NCI-H2227 treated with DMSO at 0.1 percent for 48 hours (cell line): ENCODE measurements around the gene NET1.
"Not testable (repeated sequence)": the region's sequence is repeated elsewhere in the genome, so short reads cannot be mapped to it uniquely, and the experiment has no call there.

Experiments
- DNase-seq: peaks from one replicate; lab custom pipeline; 2025; lab: John Stamatoyannopoulos, UW

NET1 gene

GRCh38 chr10:5400468-5401240 is 11.7 kb upstream of the NET1 start:
- no peak for DNase-seq

GRCh38 chr10:5402798-5403197 is 9.6 kb upstream of the NET1 start:
- DNase-seq, result no peak

DNA sequence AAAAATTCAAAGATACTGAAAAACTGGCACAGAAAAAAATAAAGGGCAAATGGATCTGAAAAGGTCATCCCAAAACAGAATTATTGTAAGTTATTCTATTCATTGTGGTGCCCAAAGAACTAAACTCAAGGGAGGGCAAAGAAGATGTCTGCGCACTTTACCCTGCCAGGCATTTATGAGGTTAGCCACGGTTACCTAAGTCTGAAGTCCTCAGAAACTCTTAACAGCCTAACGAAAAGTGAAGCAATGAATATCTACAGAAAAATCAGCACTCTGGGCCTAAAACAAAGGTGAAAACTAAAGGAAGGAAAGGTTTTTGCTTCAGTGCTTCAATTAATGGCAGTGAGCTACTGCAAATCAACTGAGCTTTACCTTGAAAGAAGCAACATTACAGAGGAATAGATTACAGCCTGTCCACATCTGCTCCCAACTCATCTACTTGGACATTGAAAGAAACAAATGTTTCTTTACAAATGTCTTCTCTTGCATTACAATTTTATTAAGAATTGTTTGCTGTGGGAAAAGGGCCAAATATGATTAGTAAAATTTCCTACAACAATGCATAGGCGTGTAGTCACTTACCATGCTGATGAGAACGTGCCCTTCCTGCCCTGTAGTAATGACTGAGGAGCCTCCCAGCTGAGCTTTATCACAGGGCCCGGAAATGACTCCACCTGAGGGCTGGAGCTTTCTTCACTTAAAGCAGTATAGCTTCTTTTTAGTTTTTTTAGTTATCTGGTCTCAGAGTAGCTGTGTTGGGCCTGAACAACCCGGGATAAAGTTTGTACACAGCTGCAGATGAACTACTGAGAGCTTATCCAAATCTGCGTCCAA is 7.9 kb upstream of the NET1 start, which contains the start of gene TUBAL3:
Gene TUBAL3 (minus strand): TSS at position 621 of the 834 bp plus-strand sequence. CDS start 36 bp downstream, at position 585.
- no peak for DNase-seq

GRCh38 chr10:5406918-5407317 is 5.4 kb upstream of the NET1 start:
- DNase-seq, result no peak

DNA sequence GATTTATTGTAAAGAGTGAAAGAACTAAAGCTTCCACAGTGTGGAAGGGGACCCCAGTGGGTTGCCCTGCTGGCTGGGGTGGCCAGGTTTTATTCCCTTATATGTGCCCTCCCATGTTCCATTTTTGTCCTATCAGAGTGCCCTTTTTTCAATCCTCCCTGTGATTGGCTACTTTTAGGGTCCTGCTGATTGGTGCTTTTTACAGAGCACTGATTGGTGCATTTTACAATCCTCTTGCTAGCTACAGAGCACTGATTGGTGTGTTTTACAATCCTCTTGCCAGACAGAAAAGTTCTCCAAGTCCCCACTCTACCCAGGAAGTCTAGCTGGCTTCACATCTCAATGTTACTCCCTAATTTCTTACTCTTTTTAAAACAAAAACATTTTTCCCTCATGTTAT is 1.6 kb upstream of the NET1 start:
- not testable (repeated sequence) for DNase-seq

GRCh38 chr10:5411941-5412276 is 448 bp upstream of the NET1 start:
- no peak for DNase-seq

DNA sequence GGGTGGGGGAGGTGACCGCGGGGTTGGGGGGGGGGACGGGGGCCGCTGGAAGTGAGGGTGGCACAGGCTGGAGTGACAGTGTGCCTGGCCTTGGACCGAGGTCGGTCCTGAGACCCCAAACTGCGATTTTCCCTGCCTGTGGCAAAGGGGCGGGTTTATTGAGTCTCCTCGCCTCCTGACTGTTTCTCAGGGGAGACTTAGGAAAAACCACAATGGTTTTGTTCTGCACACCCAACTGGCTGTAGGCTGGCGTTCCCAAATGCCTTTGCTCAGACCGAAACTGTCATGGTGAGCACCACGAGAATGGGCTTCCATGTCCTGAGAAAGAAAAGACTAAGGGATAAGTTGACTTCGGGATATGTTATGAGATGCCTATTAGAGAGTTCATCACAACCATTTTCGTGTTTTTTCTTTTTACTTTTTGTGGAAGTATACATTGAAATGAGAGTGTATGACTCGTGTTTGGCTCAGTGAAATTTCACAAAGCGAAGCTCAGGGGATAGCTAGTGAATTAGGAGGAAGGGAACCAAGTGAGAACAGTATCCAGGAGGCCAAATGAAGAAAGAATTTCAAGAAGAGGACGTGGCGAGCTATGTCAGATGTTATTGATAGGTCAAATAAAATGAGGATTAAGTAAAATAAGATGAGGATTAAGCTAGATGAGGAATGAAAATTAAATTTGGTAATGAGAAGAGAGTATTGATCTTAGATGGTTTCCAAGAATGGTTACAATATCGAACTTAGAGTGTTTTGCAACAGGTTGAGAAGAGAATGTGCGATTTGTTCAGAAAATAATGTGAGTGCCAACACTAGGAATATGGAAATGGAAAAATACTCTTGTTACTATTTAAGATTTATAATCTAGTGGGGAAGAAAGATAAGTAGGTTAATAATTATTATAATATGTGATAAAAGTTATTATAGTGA is 918 bp downstream of the NET1 start:
- no peak for DNase-seq

- DNase-seq, result no peak
Measured at GRCh38 chr10:5416981-5417380, 4.6 kb downstream of the NET1 start.

- DNase-seq, result no peak
Measured at GRCh38 chr10:5418584-5418983, 6.2 kb downstream of the NET1 start.

- no peak for DNase-seq
Measured at GRCh38 chr10:5419466-5420094, 7.2 kb downstream of the NET1 start.

DNA sequence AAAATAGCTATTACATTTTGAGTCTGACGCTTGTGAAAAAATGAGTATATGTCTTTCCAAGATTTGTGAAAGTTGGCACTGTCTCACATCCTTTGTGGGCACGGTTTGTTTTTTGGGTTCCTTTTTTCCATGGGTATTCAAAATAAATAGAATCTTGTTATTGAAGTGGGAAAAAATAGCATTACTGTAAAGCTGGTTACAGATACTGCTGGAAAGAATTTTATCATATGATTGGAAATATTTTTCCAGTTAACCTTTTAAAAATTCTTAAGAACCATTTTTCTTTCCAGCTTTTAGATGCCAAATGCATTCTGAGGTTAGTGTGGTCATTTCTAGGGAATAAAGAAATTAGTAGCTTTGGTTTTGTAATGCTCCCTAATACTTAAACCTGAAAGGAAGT is 11.4 kb downstream of the NET1 start:
- DNase-seq, result no peak

- peak; percentile 5 for DNase-seq
Measured at GRCh38 chr10:5424751-5425150, 12.4 kb downstream of the NET1 start.

GRCh38 chr10:5428133-5428532 is 15.8 kb downstream of the NET1 start:
- no peak for DNase-seq

DNA sequence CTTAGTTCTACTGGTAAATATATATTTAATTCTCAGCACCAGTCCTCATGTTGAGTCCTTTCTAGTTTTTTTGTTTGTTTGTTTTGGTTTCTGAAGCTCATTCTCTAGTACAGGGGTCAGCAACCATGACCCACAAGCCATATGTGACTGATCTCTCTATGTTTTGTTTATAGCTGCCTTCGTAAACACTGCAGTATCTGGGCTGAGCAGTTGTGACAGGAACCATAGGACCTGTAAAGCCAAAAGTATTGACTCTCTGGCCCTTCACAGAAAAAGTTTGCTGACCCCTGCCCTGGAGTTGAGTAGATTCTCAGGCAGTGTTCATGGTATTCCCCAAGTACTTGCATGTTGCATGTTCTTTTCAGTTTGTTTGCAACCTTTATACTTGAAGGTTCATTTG is 20.8 kb downstream of the NET1 start:
- DNase-seq, result no peak

GRCh38 chr10:5434017-5434753 is 21.8 kb downstream of the NET1 start:
- DNase-seq, result peak; percentile 4

GRCh38 chr10:5435328-5435727 is 23.0 kb downstream of the NET1 start:
- no peak for DNase-seq

GRCh38 chr10:5440206-5440605 is 27.8 kb downstream of the NET1 start:
- no peak for DNase-seq

- DNase-seq, result no peak
Measured at GRCh38 chr10:5441106-5441505, 28.7 kb downstream of the NET1 start.

DNA sequence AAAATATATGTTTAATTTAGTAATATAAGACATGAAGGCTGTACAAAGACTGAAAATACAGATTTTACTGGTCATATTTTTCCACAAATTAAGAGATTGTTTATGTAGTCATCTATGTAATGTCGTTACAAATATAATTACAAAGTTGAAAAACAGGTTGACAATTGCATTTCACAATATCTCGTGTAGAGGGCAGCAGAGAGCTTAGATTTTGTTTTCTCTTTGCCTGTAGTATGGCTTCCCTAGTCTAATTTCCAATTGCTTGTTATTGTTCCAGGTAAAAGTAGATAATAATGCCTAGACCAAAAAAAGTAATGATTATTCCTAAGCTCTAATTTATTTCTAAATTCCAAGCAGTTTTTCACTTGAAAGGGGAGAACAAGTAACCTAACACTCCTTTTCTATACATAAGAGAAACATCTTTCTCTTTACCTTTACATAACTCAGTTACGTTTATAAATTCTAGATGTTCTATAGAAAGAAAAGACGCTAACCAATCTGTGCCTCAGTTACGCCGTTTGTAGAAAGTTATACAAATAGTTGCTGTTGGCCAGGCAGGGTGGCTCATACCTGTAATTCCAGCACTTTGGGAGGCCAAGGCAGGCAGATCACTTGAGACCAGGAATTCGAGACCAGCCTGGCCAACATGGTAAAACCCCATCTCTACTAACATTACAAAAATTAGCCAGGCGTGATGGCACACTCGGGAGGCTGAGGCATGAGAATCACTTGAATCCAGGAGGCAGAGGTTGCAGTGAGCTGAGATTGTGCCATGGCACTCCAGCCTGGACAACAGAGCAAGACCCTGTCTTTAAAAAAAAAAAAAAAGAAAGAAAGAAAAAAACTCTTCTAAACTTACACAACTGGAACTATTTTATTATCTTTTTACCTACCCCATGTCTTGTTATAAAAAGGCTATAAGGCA is 30.0 kb downstream of the NET1 start:
- DNase-seq, result peak; percentile 12

DNA sequence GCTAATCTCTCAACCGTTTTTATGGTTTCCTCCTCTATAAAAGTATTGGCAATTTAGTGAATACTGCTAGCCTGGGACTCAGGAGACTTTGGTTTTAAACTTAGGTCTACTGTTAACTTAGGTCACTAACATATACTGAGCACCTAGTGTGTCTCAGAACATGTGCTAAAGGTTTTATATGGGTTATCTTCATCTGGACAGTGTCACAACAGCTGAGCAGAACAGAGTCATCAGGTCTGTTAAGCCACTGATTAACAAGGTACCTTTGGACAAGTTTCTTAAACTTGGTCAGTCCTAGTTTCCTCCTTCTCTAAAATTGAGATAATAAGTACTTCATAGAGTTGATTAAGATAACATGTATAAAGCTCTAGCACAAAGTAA is 30.6 kb downstream of the NET1 start:
- DNase-seq, result no peak
